ENCODE data around the gene DIPK1A.
"Not testable (repeated sequence)": the region's sequence is repeated elsewhere in the genome, so short reads cannot be mapped to it uniquely, and the experiment has no call there.

DIPK1A gene

DNA sequence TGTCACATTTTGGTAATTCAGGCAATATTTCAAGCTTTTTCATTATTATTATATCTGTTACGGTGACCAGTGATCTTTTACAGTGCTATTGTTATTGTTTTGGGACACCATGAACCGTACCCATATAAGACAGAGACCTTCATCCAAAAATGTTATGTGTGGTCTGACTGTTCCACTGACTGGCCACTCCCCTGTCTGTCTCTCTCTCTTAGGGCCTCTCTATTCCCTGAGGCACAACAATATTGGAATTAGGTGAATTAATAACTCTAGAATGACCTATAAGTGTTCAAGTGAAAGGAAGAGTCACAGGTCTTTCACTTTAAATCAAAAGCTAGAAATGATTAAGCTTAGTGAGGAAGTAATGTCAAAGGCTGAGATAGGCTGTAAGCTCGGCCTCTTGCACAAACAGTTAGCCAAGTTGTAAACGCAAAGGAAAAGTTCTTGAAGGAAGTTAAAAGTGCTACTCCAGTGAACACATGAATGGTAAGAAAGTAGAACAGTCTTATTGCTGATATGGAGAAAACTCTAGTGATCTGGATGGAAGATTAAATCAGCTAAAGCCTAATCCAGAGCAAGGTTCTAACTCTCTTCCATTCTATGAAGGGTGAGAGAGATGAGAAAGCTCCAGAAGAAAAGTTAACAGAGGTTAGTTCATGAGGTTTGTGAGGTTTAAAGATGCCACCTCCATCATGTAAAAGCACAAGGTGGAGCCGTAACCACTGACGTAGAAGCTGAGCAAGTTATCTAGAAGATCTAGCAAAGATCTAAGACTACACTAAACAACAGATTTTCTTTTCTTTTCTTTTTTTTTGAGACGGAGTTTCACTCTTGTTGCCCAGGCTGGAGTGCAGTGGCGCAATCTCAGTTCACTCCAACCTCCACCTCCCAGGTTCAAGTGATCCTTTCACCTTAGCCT, 19.7 kb upstream of the DIPK1A start:
- no peak for DNase-seq (ENCODE audit: low read depth in 2 of 2)

DNA sequence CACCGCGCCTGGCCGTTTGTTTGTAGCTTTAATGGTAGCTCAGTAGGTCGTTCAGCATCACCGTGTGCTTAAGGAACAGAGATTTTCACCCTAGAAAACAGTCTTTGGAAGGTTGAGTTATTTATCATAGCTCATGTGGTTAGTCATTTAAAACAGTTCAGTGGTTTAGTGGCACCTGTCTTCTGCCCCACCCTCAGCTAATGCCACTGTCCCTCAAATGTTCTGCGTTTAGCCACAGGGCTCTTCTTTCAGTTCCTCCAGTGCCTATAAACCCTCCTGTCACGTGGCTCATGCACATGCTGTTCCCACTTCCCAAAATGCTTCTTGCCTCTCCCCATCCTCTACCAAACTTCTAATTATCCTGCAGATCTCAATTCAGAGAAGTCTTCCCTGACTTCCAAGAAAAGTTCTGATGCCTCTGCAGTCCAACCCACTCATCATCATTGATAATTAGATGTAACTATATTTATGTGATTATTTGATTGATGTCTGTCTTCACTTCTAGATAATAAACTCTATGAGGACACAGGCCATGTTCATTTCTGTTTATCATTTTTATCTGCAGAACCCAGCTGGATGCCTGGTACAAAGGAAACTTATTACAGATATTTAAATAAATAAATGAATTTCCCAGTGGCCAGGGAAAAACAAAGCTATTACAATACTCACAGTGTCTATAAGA, 14.4 kb upstream of the DIPK1A start:
- DNase-seq (ENCODE audit: low read depth in 2 of 2), result no peak

DNA sequence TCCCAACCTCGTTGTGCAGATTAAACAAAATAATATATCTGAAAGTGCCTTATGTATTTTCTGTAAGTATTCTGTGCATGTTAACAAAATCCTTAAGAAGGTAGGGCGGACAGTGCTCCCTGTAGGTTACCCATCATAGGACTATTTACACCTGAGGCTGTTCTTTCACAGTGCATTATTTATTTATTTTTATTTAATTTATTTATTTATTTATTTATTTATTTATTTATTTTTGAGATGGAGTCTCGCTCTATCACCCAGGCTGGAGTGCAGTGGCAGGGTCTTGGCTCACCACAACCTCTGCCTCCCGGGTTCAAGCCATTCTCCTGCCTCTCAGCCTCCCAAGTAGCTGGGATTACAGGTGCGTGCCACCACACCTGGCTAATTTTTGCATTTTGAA, 12.8 kb upstream of the DIPK1A start:
- DNase-seq (ENCODE audit: low read depth in 2 of 2), result not testable (repeated sequence)

DNA sequence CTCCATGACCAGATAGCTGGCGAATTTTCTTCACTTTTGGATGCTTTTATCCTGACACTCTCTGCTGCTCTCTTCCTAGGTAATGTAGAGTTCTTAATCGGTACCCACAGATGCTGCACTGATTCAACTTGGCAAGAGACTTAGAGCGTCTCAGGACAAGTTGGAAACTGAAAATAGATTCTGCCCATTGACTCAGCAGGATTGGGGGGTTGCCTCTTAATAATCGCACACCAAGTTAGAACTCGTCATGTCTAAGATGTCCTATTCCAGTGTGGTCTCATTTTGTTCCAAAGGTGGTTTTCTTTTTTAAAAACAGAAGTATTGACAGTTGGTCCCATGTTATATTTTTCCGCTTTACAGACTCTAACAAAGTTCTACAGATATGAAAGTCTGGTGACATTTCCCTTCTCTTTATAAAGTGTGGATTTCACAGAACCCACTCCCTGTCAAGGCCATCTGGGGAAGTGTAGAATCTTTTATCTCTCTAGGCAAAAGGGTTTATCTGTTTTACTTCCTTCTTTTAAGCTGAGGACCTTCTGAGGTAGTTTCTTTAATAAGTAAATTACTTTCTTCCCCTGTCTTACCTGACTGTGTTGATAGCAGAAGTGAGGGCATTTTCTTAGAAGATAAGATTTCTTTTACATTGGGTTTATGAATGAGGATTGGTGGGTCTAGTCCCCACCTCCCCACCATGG, 12.1 kb upstream of the DIPK1A start:
- DNase-seq (ENCODE audit: low read depth in 2 of 2), result no peak

DNA sequence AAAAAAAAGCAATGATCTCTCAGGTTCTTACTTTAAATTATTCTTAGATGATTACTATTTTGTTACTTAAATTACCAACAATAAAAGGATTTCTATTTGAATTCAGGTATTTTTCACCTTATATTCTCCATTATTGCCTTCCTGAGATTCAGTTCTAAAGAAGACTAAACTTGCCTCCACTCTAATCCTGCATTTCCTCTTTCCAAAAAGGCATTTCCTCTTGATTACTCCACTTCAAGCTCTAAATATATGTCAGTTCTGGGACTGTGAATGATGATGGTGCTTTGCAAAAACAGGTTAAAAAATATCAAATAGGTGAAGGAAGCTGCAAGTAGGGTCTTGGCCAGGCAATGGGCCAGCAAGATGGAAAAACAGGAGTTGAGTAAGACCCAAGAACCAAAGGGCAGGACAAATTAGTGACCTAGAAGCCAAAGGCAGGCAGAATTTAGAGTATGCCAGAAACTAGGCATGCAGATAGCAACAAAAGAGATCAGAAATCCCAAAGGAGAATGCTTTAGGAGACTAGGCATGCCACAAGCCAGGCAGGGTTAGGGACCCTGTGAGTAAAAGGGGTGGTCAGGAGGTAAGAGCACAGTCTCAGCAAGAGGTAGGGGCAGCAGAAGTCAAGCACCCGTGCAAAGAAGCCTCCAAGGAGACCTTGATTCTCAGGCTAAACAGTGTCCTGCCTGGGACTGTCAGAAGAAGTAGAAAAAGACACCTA, 11.3 kb upstream of the DIPK1A start:
- no peak for DNase-seq (ENCODE audit: low read depth in 2 of 2)

DNA sequence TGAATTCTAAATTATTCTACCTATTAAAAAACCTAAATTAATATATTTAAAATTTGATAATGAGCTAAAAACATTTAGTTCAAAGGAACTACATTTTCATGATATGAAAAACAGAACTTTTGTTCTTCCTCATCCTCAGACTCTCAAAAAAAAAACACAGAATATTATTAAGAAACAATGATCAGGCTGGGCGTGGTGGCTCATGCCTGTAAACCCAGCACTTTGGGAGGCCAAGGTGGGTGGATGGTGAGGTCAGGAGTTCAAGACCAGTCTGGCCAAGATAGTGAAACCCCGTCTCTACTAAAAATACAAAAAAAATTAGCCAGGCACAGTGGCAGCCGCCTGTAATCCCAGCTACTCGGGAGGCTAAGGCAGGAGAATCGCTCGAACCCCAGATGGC, 10.7 kb upstream of the DIPK1A start:
- DNase-seq (ENCODE audit: low read depth in 2 of 2), result not testable (repeated sequence)

DNA sequence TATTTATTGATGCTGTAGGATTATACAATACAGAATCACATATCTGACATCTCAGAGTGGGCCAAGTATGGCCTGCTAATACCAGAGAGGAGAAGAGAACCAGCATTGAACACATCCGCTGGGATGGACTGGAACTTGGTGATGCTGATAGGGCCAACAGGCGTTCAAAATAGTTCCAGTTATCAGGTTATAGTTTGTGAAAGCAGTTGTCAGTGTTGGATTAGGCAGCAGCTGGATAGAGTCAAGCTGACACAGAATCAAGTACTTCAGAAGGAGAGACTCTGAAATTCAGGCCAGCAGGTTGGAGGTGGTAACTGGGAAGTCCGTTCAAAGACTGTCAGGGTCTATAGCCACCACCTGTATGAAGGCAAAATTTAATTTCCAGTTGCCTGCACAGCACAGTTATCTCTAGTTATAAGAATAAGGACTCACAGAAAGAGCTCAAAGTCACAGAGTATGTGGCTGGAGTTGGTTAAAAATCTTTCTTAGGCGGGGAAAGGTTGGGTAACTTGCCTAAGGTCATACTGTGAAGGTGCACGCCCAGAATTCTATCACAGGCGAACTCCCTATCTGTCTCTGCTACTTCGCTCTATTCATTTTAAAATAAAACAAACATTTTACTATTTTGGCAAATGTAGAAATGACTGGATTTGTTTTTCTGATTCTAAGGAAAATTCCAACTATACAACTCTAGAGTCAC, 9.9 kb upstream of the DIPK1A start:
- DNase-seq (ENCODE audit: low read depth in 2 of 2), result no peak

DNA sequence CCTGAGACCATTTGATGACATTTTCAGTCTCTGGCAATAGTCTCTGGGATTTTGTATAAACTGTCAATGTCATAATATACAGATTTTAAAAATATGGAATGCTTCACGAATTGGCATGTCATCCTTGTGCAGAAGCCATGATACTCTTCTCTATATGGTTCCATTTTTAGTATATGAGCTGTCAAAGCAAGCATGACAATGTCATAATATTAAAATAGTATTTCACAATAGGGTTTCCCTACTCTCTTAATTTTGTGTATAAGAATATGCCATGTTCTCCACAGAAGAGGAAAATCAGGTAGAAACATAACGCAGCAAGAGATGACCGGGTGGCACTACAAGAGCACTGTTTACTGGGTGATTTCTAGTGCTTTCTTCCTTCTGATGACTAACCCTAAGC, 8.3 kb upstream of the DIPK1A start:
- no peak for DNase-seq (ENCODE audit: low read depth in 2 of 2)

DNA sequence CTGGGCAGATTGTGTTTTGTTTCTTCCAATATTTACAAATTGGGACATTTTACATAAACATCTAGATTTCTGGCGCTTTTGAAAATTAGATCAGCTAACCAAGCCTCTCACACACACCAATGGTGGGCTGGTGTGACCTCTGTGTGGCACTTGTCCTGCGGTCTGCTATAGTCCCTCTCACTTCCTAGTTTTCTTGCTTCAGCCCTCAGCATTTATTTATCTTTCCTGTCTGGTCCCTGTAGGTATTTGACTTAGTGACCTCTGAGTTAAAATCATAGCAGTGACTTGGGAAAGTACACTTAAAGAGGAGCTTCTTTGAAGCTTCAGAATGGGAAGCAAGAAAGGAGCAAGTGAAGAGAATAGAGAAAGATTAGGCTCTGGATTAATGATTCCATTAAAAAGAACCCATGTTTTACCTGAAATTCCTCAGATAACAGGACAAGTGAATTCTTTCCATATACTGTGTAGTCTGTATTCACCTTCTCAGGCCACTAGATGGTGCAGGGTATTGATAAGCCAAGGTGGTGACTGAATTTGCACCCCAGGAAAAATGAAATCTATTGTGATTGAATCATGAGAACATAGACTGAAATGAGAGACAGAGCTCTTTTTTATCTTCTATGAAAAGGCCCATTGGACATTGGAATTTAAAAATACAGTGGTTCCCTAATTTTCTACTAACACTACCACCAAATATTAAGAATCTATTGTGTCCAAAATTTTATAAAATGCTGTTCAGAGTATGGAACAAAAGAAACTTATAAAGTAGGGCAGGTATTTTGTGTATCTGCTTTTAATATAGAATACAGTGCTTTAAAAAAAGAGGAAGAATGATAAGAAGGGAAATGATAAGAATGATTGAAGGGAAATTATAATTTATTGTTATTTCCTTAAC, 7.1 kb upstream of the DIPK1A start:
- no peak for DNase-seq (ENCODE audit: low read depth in 2 of 2)

DNA sequence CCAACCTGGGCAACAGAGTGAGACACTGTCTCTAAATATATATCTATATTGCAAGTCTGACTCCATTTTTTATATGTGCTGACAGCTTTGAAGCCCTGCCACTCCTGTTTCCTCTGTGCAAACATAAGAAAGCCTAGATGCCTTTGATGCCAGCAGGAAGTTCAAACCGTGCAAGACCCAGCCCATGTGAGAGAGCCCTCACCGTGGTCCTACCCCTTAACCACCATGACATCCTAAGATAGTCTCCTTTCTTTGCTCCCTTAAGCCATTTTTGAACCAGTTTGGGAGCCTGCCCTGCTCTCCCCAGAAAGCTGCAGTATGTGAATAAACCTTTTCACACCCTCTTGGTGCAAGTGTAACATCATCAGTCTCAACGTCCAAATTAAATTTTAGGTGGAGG, 3.7 kb upstream of the DIPK1A start:
- DNase-seq (ENCODE audit: low read depth in 2 of 2), result no peak

DNA sequence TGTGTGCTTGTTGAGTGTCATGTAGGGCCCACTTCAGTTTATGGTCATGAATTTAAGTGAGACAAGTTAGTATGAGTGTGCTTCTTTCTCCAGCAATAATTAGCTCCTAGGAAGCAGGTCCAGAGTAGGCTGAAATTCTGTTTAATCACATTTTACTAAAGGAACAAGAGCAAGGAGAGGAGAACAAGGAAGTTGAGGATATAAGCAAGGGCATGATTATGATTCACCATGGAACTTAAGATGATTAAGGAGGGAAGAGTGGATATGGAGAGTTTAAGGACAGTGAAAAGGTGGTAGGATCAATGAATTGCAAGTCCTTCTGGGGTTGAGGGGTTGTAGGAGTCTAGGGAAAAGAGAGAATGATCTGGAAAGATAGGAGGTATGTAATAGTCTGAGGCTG, 3.1 kb upstream of the DIPK1A start:
- DNase-seq (ENCODE audit: low read depth in 2 of 2), result no peak

DNA sequence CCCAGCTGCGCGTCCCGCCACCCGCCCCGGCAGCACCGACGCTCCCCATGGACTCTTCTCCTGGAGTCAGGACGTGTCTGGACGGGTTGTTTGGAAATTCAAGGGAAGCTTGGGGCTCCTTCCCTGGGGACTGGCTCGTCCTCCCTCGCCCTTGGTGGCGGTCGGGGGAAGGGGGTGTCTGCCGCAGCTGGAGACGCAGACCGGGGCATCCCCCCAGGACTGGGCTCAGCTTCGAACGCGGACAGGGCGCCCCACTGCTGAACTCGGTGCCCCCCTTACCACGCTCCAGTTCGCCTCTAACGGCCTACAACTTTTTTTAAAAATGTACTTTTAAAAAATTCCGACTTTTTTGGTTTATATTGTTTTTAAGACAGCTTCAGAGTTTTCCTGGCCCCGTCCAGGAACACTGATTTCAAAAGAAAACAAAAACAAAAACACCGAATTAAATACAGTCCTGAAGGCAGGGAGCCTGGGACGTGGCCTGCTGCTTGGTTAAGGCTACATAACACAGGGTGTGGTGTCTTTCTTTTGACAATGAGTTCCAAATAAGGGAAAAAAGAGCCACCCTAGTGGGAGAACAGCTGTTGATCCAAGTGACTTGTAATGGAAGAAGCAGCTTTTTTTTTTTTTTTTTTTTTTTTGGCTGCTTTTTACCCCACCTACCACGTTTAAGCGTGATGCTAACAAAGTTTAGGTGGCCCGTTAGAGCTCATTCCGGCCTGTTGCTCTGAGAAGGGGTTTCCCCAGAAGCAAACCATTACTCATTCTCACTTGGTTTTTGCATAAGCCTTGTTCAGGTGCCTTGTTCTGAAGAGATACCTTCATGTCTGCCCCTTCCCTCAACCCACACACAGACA, 862 bp upstream of the DIPK1A start:
- DNase-seq (ENCODE audit: low read depth in 2 of 2), result peak; percentile 26 to 61

DNA sequence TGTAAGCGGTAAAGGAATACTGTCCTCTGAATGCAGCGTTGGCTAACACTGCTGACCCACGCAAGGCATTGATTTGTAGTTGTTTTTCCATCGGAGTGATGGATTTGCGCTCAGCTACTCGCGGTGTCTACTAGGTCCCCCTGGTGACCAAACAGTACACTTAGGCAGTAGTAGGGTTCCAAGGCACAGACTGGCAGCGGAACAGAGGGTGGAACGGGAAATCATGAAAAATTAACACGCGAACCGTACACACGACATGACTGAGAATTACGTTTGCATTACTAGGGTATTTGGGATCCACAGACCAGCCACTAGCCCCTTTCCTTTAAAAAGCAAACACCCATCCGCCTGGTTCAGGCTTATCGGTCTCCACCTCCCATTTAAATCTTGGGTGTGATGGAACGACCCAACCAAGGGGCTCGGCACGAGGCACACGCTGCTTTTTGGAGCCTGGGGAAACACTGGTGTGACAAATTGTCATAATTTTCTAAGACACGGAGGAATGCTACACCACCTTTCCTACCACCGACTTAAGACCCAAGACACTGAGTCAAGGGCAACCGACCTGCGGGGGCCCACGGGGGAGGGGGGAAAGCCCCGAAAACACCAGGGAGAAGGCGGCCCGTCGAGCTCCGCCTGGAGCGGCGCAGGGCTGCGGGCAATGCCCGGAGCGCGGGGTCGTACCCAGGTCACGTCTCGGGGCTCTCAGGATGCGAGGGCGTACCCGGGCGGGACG, 699 bp downstream of the DIPK1A start:
- DNase-seq (ENCODE audit: low read depth in 2 of 2), result peak; percentile 47 to 56

DNA sequence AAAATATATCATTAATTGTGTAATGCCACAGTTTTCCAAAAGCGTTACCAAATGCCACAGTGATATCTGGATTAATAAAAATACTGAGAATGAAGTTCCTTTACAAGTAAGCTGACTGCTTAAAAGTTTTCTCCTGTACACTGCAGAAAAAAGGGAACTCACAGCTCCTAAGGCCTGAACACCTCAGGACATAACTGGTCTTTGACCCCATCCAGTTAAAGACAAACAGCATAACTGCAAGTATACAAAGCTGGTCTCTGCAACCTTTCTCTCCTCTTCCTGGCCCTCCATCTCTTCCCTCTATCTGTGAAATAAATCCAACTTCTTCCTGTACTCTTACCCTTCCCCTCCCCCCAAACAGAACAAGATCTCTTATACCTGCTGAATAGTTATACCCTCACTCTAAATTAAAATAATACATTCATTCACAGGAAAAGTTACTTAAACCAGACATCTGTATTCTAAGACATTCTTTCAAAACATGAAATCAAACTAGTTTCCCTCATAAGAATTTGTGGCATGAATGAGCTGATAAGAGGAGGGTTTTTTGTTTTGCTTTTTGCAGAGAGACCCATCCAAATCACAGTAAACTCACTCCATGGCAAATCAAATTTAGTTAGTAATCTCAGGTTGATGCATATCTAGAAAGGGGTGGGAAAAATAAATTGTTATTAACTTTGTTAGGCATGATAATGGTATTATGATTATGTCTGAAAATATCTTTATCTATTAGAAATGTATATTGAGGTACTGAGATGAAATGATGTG, 2.9 kb downstream of the DIPK1A start:
- DNase-seq (ENCODE audit: low read depth in 2 of 2), result no peak

DNA sequence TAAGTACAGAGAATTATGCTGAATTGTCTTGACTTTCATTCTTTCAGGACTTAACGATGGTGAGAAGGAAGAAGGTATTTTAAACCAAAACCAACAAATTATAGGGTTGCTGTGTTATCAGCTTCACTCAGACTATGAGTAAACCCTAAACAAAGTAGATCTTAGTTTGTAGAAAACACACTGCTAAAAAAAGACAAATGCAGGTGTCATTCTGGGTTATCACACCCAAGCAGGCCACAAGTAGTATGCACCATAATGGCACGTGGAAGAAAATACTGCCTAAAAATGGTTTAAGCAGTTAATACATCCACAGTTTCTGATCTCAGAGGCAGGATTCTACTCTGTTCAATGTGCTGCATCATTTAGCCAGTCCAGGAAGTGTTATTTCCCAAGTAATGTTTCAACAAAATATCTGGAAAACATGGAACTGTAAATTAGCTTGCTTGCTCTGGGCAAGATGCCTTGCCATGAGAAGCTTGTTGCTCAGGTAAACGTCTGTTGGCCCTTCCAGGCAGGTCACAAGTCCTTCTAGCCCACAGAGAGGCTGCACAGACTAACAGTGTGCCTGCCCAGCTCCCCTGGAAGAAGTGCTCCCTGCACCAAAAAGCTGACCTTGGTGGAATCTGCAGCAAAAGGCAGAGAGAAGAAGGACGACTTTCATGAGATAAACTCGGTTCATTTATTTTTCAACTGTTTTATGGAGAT, 4.1 kb downstream of the DIPK1A start:
- no peak for DNase-seq (ENCODE audit: low read depth in 2 of 2)

DNA sequence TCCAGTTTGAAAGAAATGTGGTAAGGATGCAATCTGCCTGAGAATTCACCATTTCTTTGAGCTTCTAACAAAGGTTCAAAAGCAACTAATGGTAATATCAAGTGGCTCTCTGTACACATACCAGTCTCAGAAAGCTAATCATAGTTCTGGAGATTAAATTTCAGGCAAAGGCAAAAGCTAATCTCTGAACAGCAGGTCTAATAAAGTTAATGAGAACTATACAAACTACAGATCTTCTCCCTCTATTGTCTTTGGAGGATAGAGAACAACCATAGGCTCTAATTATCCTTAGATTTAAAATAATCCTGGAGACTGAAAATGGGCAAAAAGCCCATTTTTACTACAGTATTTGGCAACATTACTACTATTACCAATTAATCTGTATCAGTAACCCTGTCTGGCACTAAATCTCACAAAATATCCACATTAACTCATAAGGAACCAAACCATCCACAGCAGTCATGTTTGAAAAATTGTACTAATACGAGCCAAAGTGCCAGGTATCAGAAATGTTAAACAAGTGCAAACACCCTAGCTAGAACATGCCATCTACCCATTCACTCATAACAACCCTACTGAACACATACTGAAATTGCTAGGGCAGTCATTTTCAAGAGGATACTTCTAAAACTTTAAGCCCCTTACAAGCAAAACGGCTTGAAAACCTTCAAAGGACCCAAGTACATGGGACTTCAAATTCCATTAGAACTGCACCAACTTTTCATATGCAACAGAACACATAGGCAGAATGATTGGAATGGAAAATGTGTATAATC, 4.8 kb downstream of the DIPK1A start:
- DNase-seq (ENCODE audit: low read depth in 2 of 2), result no peak

Measured in stimulated activated CD8-positive, alpha-beta memory T cell treated with anti-CD3 and anti-CD28 coated beads, Interleukin-15, amount 100 ng/mL, for 4 hours (primary cell).